HL-60 (cell line): ENCODE results near the gene PRDM5.

Experiments
- DNase-seq, 2 experiments: peaks; one replicate each; pipeline ENCODE4 v3.0.0-alpha.2; 2010 to 2020; ENCODE audit warnings: low read depth in 1 of 2, low spot score in 1 of 2
- H3K27ac ChIP-seq: fragments of 250-450 bp; sonication (Bioruptor Pico); replicated peaks from 2 replicates; pipeline ENCODE4 v1.5.1; 2020; ENCODE audit warnings: mild to moderate bottlenecking, moderate library complexity
- H3K27me3 ChIP-seq: fragments of 250-450 bp; sonication (Bioruptor Pico); 2 replicates; pipeline ENCODE4 v1.5.1; 2021; ENCODE audit warnings: mild to moderate bottlenecking, moderate library complexity; ENCODE audit not compliant: insufficient read depth, poor library complexity, severe bottlenecking
- H3K4me3 ChIP-seq: replicated peaks from 2 replicates; pipeline ENCODE4 v1.5.1; 2011; ENCODE audit warnings: mild to moderate bottlenecking, control low read depth, low read length; ENCODE audit not compliant: insufficient read depth
- GABPA ChIP-seq: IDR thresholded peaks from 2 replicates; pipeline ENCODE4 v1.6.1; 2012; ENCODE audit warnings: low read depth
- POLR2AphosphoS5 ChIP-seq: IDR thresholded peaks from 2 replicates; pipeline ENCODE4 v1.6.1; 2012; ENCODE audit warnings: low read depth
- SPI1 ChIP-seq: IDR thresholded peaks from 2 replicates; pipeline ENCODE4 v1.6.1; 2012; ENCODE audit warnings: low read depth, mild to moderate bottlenecking, borderline replicate concordance
- TF ChIP-seq, protein P1 (sequence below): IDR thresholded peaks from 2 replicates; pipeline ENCODE4 v1.6.1; 2012; ENCODE audit warnings: low read depth; ENCODE audit not compliant: insufficient replicate concordance
- TF ChIP-seq, protein P2 (sequence below): IDR thresholded peaks from one replicate; pipeline ENCODE4 v1.5.1; 2011; ENCODE audit warnings: low read length, control low read depth, inconsistent platforms; ENCODE audit not compliant: insufficient read depth

The PRDM5 gene

DNA sequence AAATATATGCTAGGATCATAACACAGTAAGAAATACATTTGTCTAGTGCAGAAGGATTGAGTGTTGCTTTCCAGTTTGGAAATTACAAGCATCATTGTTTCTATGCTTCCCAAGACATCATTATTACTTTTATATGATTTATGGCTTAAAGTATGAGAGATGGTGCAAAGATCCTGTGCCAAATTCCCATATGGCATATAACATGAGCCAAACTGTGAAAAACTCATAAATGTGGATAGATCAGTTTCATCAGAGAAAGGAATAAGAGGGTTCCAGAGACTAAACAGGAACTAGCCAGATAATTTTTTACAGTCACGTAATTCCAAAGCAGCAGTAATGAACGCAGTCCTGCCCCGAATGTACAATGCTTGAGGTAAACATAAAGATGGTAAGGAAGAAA lies 126.3 kb downstream of the PRDM5 start:
- TF ChIP-seq SPI1 = no peak
- TF ChIP-seq POLR2AphosphoS5 = no peak
- TF ChIP-seq, protein P1, sequence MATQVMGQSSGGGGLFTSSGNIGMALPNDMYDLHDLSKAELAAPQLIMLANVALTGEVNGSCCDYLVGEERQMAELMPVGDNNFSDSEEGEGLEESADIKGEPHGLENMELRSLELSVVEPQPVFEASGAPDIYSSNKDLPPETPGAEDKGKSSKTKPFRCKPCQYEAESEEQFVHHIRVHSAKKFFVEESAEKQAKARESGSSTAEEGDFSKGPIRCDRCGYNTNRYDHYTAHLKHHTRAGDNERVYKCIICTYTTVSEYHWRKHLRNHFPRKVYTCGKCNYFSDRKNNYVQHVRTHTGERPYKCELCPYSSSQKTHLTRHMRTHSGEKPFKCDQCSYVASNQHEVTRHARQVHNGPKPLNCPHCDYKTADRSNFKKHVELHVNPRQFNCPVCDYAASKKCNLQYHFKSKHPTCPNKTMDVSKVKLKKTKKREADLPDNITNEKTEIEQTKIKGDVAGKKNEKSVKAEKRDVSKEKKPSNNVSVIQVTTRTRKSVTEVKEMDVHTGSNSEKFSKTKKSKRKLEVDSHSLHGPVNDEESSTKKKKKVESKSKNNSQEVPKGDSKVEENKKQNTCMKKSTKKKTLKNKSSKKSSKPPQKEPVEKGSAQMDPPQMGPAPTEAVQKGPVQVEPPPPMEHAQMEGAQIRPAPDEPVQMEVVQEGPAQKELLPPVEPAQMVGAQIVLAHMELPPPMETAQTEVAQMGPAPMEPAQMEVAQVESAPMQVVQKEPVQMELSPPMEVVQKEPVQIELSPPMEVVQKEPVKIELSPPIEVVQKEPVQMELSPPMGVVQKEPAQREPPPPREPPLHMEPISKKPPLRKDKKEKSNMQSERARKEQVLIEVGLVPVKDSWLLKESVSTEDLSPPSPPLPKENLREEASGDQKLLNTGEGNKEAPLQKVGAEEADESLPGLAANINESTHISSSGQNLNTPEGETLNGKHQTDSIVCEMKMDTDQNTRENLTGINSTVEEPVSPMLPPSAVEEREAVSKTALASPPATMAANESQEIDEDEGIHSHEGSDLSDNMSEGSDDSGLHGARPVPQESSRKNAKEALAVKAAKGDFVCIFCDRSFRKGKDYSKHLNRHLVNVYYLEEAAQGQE = no peak
- TF ChIP-seq, protein P2, sequence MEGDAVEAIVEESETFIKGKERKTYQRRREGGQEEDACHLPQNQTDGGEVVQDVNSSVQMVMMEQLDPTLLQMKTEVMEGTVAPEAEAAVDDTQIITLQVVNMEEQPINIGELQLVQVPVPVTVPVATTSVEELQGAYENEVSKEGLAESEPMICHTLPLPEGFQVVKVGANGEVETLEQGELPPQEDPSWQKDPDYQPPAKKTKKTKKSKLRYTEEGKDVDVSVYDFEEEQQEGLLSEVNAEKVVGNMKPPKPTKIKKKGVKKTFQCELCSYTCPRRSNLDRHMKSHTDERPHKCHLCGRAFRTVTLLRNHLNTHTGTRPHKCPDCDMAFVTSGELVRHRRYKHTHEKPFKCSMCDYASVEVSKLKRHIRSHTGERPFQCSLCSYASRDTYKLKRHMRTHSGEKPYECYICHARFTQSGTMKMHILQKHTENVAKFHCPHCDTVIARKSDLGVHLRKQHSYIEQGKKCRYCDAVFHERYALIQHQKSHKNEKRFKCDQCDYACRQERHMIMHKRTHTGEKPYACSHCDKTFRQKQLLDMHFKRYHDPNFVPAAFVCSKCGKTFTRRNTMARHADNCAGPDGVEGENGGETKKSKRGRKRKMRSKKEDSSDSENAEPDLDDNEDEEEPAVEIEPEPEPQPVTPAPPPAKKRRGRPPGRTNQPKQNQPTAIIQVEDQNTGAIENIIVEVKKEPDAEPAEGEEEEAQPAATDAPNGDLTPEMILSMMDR = no peak
- no peak for TF ChIP-seq GABPA
- H3K4me3 ChIP-seq = no peak overlapping the region
- no peaks in the 10 kb centered on the region for H3K27me3 ChIP-seq
- H3K27ac ChIP-seq = no peak overlapping the region
- no peak for DNase-seq

DNA sequence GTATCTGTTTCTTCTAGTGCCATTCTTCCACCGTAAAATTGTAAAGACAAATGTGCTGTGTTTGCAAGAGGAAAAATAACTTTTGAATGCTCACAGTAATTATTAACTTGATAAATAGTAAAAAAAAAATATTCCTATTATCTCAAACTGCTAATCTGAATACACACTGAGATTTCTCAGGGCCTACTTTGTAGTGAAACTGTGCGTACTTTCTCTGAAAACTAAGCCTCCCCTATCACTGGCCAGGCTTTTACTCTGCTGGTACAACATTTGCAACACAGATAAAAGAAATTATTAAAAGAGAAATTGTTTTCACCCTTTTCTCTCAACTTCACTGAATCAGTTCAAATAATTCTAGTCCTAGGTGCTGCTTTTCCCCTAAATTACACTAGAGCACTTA lies 137.3 kb downstream of the PRDM5 start:
- Histone ChIP-seq H3K4me3 (no peak overlapping the region), H3K27me3 (no peaks in the 10 kb centered on the region), H3K27ac (no peak overlapping the region)
- TF ChIP-seq, protein P1 = no peak
- TF ChIP-seq POLR2AphosphoS5 (no peak), GABPA (no peak), SPI1 (no peak)
- TF ChIP-seq, protein P2 = no peak
- no peak for DNase-seq

DNA sequence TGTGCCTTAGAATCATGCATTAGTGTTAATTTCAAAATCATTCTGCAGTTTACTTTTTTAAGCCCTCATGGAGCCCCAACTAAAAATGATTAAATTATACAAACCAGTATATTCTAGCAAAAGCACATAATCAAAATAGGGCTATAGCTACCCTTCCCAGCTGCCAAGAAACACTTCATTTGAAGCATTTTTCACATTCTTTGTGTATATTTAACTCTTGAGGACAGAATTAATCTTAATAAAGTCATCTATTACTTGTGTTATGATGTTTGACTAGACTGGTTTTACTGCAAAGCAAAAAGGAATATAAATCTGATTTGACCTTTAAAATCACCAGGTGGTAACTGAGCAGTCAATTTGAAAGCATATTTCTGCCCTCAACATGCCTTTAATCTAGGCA lies 145.1 kb downstream of the PRDM5 start:
- DNase-seq = no peak
- TF ChIP-seq POLR2AphosphoS5 (no peak), GABPA (no peak), SPI1 (no peak)
- TF ChIP-seq, protein P1 = no peak
- TF ChIP-seq, protein P2 = no peak
- H3K4me3 ChIP-seq = no peak overlapping the region
- no peaks in the 10 kb centered on the region for H3K27me3 ChIP-seq
- no peak overlapping the region for H3K27ac ChIP-seq
